Dedifferentiated amniotic fluid mesenchymal stem cell (primary cell): ENCODE results near the gene PRKAB2.
"Not testable (repeated sequence)": the region's sequence is repeated elsewhere in the genome, so short reads cannot be mapped to it uniquely, and the experiment has no call there.

Experiments used
- DNase-seq: peaks from one replicate; pipeline ENCODE4 v3.0.0-alpha.2; 2016; ENCODE audit errors: extremely low spot score

Gene PRKAB2

DNA sequence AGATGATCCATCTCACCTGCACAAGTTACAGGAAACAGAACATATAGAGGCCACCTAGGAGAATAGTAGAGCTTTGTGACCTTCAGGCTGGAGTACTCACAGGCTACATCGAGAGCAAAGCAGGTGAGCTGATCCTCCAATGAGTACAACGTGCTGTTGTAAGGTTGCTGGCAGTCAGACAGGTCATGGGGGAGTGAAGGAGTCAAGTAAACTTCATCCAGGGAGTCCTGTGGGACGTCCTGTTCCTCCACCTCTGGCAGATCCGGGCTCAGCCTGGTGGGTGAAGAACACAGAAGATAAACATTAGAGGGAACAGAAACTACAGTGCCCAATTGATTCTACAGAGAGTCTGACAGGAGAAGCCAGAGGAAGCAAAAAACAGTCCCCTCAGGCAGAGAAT lies 62.5 kb downstream of the PRKAB2 start:
- DNase-seq, result no peak

- DNase-seq, result no peak
Observed at GRCh38 chr1:147109041-147109440, 63.2 kb downstream of the PRKAB2 start.

DNA sequence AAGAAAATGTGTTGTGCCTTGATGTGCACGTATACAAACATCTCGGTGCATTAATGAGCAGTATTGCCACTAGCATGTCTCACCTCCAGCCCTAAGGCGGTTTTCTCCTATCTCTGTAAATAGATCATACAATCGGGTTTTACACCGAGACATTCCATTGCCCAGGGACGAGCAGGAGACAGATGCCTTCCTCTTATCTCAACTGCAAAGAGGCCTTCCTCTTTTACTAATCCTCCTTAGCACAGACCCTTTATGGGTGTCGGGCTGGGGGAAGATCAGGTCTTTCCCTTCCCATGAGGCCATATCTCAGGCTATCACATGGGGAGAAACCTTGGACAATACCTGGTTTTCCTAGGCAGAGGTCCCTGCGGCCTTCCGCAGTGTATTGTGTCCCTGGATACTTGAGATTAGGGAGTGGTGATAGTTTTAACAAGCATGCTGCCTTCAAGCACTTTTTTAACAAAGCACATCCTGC lies 65.8 kb downstream of the PRKAB2 start:
- DNase-seq, result not testable (repeated sequence)

GRCh38 chr1:147105909-147106308 lies 66.4 kb downstream of the PRKAB2 start:
- DNase-seq, result no peak
